ENCODE data around the gene DIP2C.
"Not testable (repeated sequence)": the region's sequence is repeated elsewhere in the genome, so short reads cannot be mapped to it uniquely, and the experiment has no call there.

The DIP2C gene

DNA sequence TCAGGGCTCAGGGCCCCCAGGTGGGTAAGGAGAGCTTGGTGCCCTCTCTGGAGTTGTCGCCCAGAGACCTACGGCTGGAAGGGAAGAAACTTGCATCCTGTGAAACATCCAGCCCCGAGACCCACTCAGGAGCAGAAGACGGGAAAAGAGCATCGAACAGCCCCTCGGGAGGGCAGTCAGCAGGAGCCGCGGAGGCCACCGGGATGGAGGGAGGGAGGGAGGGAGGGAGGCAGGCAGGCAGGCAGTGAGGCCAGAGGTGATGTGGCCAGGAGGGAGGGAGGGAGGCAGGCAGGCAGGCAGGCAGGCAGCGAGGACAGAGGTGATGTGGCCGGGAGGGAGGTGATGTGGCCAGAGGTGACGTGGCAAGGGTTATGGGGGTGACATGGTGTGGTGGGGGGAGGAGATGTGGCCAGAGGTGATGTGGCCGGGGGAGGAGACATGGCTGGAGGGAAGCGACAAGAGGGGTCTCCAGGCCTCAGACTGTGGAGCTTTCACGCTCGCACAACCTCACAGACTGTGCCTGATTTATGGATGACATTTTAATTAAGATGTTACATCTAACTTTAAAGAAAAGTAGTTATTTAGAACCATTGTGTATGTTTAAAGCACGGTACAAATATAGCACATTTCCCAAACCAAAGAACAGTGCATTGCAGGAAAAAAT is 141.1 kb downstream of the DIP2C start:
- no peak for DNase-seq

- DNase-seq, result no peak
Measured at GRCh38 chr10:547591-548081, 141.8 kb downstream of the DIP2C start.

DNA sequence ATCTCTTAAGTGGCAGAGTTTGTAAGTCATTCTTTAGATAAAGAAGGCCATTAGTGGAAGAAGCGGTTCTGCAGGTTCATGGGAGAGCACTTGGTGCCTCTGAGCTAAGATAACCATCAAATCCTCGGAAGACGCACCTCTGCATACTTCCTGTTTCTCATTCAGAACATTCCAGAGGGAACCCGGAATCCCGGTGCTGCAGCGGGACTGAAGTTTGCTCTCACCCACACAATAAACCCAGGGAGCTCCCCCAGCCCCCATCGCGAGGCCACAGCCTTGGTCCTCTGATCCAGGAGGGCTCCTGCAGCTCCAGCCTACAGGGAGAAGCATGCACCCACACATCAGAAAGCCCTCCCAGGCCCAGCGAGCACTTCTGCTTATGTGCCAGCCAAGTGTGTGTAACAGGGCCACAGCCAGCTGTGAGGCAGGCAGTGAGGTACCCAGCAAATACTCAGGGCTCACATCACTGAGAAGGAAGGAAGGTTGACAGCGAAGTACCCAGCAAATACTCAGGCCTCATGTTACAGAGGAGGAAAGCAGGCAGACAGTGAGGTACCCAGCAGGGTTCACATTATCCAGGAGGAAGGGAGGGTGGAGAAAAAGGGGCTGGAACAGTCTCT is 142.4 kb downstream of the DIP2C start:
- DNase-seq, result no peak

DNA sequence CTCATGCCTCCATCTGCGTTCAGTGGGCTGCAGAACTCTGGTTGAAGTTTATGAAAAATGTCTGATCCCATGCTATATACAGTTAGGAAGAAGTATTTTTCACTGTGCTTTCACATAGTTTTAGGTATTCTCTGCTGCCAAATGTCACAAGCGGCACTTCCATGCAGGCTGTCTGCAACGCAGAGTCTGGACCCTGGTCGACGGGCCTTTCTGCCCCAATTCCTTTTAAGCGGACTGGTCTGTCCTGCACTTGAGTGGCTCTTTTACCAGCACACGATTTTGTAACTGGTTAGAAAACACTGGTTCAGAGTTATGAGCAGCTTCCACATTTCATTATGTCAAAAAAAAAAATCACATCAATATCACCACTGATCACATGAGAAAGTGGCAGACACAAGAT is 143.0 kb downstream of the DIP2C start:
- DNase-seq, result no peak

- no peak for DNase-seq
Measured at GRCh38 chr10:543862-544822, 145.3 kb downstream of the DIP2C start.

DNA sequence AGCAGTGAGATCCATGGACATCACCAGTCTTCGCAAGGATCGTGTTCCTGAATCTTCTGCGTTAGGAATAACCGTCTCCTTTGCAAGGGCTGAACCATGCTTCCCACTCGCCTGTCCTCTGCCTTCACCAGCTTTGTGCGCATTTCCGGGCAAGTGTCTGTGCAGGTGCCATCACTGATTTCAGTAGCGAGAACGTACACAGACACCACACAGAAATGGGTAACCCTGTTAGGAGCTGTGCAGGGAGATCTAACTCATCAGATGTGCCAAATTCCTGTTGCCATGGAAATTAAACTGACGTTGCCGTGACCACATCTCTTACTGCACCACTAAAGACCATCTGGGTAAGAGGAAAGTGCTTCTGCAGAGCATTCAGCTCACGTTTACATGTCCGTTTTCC is 146.3 kb downstream of the DIP2C start:
- no peak for DNase-seq

GRCh38 chr10:541750-542371 is 147.6 kb downstream of the DIP2C start:
- DNase-seq, result no peak

- no peak for DNase-seq
Measured at GRCh38 chr10:541041-541440, 148.4 kb downstream of the DIP2C start.

- no peak for DNase-seq
Measured at GRCh38 chr10:538895-539294, 150.6 kb downstream of the DIP2C start.

- no peak for DNase-seq
Measured at GRCh38 chr10:536935-537334, 152.5 kb downstream of the DIP2C start.

- no peak for DNase-seq
Measured at GRCh38 chr10:536371-536925, 153.0 kb downstream of the DIP2C start.

- no peak for DNase-seq
Measured at GRCh38 chr10:535952-536351, 153.5 kb downstream of the DIP2C start.

DNA sequence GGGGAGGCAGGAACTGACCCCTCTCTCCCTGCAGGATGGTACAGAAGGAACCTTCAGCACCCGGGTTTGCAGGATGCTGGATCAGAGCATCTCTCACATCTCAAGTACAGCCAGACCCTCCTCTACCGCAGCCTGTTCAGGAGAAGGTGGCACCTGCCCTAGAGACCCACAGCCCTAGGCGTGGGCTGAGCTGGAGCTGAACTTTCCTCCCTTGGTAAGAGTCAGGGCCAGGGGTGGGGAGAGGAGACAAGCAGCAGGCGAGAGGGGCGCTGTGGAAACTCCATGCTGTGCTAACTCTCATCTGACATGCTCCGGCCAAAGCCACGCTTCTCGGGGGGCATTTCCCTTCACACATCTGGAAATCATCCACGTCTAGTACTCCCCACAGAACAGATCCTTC is 154.4 kb downstream of the DIP2C start:
- DNase-seq, result no peak

GRCh38 chr10:534047-534566 is 155.4 kb downstream of the DIP2C start:
- no peak for DNase-seq

DNA sequence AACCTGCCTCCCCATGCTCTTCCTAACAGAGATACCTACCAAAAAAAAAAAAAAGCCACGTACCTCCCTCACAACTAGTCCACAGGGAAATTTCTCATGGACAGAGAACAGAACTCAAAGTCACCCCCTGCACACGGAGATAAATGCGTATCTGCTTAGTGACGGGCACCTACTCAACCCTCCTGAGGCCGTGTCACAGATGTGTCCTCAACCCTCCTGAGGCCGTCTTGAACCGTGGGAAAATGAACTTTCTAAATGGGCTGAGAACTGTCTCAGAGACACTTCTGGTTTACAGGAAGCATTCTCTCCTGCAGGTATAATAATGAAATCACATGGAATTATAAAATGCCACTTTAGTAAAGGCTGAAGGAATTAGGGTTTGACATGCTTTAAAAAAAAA is 155.9 kb downstream of the DIP2C start:
- no peak for DNase-seq

DNA sequence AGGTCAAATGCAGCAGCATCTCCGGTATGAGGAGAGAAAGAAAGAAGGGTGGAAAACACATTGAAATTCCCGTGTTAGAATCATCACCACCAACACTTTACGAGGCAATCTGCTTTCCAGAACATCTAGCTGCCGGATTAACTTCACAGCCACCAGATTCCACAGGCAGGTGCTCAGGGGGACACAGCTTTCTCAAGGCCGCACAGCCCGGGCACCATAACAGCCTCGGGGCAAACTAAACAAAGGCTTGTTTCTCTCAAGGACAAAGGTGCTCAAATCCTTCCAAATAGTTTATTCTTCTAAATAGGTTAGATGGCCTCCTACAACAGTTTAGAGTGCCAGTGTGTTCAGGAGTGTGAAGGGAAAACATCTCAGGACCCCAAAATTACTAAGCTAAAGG is 156.3 kb downstream of the DIP2C start:
- DNase-seq, result no peak

- not testable (repeated sequence) for DNase-seq
Measured at GRCh38 chr10:532331-532730, 157.1 kb downstream of the DIP2C start.

- no peak for DNase-seq
Measured at GRCh38 chr10:531541-531940, 157.9 kb downstream of the DIP2C start.

DNA sequence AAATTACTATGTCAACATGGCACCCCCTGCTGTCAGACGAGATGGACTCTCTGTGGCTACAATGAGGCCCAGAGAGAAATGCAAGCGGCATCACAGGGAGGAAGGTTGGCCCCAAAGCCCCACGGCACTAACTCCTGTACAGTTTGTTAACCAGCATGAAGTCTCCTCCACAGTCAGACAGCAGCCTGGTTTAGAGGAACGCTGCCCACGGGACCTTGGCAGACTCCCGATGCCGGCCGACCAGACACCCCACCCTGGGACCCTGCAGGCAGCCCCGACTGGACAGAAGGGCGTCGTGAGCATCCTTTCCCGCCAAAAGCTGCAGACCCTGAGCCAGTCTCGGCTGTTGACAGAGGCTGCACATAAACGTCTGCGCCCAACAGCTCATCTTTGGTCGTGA is 158.8 kb downstream of the DIP2C start:
- no peak for DNase-seq

GRCh38 chr10:529468-530230 is 159.8 kb downstream of the DIP2C start:
- no peak for DNase-seq

Data from activated CD8-positive, alpha-beta memory T cell treated with anti-CD3 and anti-CD28 coated beads for 24 hours (primary cell).